Measurements from ENCODE around the gene RHOH. TPM values are rescaled to one million over a fixed set of nuclear protein-coding genes. Genes with fewer than 3 reads are reported as not detected.
A peak's percentile ranks its signal among the peaks of the same experiment; 100 is the strongest.

Gene RHOH
- total and polyA plus RNA-seq, 10 donors = 51.4 to 112 (median 74.3) TPM

- no peak for TF ChIP-seq POLR2AphosphoS5 (IDR thresholded peaks at IDR 0.05)
- TF ChIP-seq, protein P1, sequence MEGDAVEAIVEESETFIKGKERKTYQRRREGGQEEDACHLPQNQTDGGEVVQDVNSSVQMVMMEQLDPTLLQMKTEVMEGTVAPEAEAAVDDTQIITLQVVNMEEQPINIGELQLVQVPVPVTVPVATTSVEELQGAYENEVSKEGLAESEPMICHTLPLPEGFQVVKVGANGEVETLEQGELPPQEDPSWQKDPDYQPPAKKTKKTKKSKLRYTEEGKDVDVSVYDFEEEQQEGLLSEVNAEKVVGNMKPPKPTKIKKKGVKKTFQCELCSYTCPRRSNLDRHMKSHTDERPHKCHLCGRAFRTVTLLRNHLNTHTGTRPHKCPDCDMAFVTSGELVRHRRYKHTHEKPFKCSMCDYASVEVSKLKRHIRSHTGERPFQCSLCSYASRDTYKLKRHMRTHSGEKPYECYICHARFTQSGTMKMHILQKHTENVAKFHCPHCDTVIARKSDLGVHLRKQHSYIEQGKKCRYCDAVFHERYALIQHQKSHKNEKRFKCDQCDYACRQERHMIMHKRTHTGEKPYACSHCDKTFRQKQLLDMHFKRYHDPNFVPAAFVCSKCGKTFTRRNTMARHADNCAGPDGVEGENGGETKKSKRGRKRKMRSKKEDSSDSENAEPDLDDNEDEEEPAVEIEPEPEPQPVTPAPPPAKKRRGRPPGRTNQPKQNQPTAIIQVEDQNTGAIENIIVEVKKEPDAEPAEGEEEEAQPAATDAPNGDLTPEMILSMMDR (IDR thresholded peaks at IDR 0.05 in 8 of 11, conservative IDR thresholded peaks at IDR 0.05 in 3 of 11) = no peak
- no peak for TF ChIP-seq POLR2A (IDR thresholded peaks at IDR 0.05)
- no peak for DNase-seq
- H3K27me3 ChIP-seq (replicated peaks in 1 of 7) = no peaks in the 10 kb centered on the region
- peaks cover 3 to 61% (median 12%) of the 10 kb centered on the region in 6 donors for H3K4me1 ChIP-seq
- peaks cover 0 to 11% (median 8%) of the 10 kb centered on the region in 8 donors for H3K9me3 ChIP-seq
- no peaks in the 10 kb centered on the region for H3K36me3 ChIP-seq
- intact Hi-C loops (cut with DNase I; ENCODE audit: low total_unique reads) = loop anchor here (5.0 kb wide), 1 partner anchor 155 kb away; no protein-coding TSS in a partner anchor
- 36 to 54% (median 41%) methylated on average over 4 of the region's 4 CpGs for WGBS, 5 donors
- H3K4me3 ChIP-seq = no peak overlapping the region
- H3K27ac ChIP-seq = peak overlapping the region in 5 of 8 donors; percentile 4 to 51 (median 14)
Measured at GRCh38 chr4:40152637-40153036, 44.2 kb upstream of the RHOH start.

DNA sequence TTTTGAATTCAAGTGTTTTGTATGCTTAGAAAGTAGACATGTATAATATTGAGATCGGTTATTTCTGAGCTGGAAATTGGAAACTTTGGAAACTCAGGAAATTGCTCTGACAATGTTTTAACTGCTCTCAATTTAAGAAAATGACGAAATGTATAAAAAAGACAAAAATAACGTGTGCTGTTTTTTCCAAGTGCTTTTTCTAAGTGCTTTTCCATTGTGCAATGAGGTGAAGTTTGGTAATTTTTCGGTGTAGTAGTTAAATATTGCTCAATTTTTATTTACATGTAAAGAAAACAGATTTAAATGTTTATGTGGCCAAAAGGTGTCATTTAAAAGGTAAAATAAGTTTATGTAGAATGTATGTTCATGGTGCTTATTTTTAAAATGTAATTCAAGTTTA, 39.4 kb upstream of the RHOH start:
- Histone ChIP-seq H3K9me3 (no peaks in the 10 kb centered on the region), H3K27ac (no peak overlapping the region), H3K27me3 (replicated peaks in 1 of 7) (no peaks in the 10 kb centered on the region), H3K4me3 (no peak overlapping the region), H3K36me3 (peaks cover 0 to 5% (median 0%) of the 10 kb centered on the region in 6 donors), H3K4me1 (peaks cover 3 to 32% (median 9%) of the 10 kb centered on the region in 6 donors)
- no peak for DNase-seq
- 57 to 85% (median 67%) methylated on average over 4 of the region's 4 CpGs for WGBS, 5 donors
- TF ChIP-seq POLR2AphosphoS5 (IDR thresholded peaks at IDR 0.05) = no peak
- TF ChIP-seq, protein P1 (IDR thresholded peaks at IDR 0.05 in 8 of 11, conservative IDR thresholded peaks at IDR 0.05 in 3 of 11) = no peak
- no peak for TF ChIP-seq POLR2A (IDR thresholded peaks at IDR 0.05)
- intact Hi-C loops (cut with DNase I; ENCODE audit: low total_unique reads) = no loop called here

DNA sequence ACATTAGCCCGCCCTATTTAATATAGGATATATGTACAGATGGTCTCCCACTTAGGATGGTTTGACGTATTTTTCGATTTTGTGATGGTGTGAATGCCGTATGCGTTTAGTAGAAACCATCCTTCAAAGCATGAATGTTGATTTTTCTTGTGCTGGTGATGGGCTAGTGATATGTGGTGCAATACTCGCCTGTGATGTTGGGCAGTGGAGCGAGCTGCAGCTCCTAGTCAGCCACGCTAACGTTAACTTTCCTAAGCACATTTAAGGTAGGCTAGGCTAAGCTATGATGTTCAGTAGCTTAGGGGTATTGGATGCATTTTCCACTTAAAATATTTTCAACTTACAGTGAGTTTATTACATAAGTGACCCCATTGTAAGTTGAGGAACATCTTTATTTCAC, 36.6 kb upstream of the RHOH start:
- Histone ChIP-seq H3K27me3 (replicated peaks in 1 of 7) (no peaks in the 10 kb centered on the region), H3K36me3 (peaks cover 0 to 5% (median 0%) of the 10 kb centered on the region in 6 donors), H3K4me3 (no peak overlapping the region), H3K4me1 (peaks cover 0 to 4% (median 0%) of the 10 kb centered on the region in 6 donors), H3K9me3 (no peaks in the 10 kb centered on the region), H3K27ac (no peak overlapping the region)
- intact Hi-C loops (cut with DNase I; ENCODE audit: low total_unique reads) = no loop called here
- TF ChIP-seq POLR2AphosphoS5 (IDR thresholded peaks at IDR 0.05) = no peak
- DNase-seq = no peak
- 89 to 95% (median 93%) methylated on average over 9 of the region's 9 CpGs for WGBS, 5 donors

DNA sequence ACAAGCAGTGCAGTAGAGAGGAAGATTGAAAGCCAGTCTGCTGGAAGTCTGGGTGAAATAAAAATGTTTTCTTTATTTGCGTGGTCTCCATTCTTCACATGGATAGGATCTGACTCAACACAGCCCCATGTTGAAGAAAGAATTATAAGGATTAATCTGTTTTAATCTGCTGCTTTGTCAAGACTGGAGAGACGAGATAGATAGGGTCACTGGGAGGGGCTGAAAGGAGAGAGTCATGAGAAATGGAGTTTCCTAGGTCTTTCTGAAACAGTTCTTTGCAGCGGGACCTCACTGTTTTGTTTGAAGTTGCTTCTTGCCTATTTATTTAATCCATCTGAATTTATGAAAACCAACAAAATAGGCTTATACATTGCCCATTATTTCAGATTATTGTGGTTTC, 32.4 kb upstream of the RHOH start:
- DNase-seq = no peak
- WGBS, 5 donors = 87 to 94% (median 91%) methylated on average over 3 of the region's 3 CpGs
- Histone ChIP-seq H3K4me1 (no peaks in the 10 kb centered on the region), H3K4me3 (no peak overlapping the region), H3K9me3 (peaks cover 0 to 18% (median 13%) of the 10 kb centered on the region in 8 donors), H3K27me3 (replicated peaks in 1 of 7) (no peaks in the 10 kb centered on the region), H3K27ac (no peak overlapping the region), H3K36me3 (peaks cover 0 to 8% (median 0%) of the 10 kb centered on the region in 6 donors)
- TF ChIP-seq, protein P1 (IDR thresholded peaks at IDR 0.05 in 8 of 11, conservative IDR thresholded peaks at IDR 0.05 in 3 of 11) = no peak
- TF ChIP-seq POLR2AphosphoS5 (IDR thresholded peaks at IDR 0.05) (no peak), POLR2A (IDR thresholded peaks at IDR 0.05) (no peak)
- intact Hi-C loops (cut with DNase I; ENCODE audit: low total_unique reads) = no loop called here

All from spleen (tissue), 11 donors.